MM.1S (cell line): Measurements from ENCODE around the gene HLA-G.

ENCODE experiments used
- CTCF ChIP-seq: fragments of 300-600 bp; sonication (generic); IDR thresholded peaks from 2 replicates; pipeline ENCODE4 v1.5.1; 2016; ENCODE audit warnings: antibody characterized with exemption, low read length, mixed read lengths
- EZH2 ChIP-seq: fragments of 300-600 bp; sonication (generic); optimal IDR thresholded peaks from 2 replicates; pipeline ENCODE3; 2017; ENCODE audit warnings: low read depth, mild to moderate bottlenecking, antibody characterized with exemption, low read length, mixed read lengths

GRCh38 chr6:29870104-29870503 lies 42.5 kb downstream of the HLA-G start:
- TF ChIP-seq EZH2 = no peak
- no peak for TF ChIP-seq CTCF
